ENCODE measurements around the gene TGM2.
"Not testable (repeated sequence)": the region's sequence is repeated elsewhere in the genome, so short reads cannot be mapped to it uniquely, and the experiment has no call there.

The TGM2 gene

DNA sequence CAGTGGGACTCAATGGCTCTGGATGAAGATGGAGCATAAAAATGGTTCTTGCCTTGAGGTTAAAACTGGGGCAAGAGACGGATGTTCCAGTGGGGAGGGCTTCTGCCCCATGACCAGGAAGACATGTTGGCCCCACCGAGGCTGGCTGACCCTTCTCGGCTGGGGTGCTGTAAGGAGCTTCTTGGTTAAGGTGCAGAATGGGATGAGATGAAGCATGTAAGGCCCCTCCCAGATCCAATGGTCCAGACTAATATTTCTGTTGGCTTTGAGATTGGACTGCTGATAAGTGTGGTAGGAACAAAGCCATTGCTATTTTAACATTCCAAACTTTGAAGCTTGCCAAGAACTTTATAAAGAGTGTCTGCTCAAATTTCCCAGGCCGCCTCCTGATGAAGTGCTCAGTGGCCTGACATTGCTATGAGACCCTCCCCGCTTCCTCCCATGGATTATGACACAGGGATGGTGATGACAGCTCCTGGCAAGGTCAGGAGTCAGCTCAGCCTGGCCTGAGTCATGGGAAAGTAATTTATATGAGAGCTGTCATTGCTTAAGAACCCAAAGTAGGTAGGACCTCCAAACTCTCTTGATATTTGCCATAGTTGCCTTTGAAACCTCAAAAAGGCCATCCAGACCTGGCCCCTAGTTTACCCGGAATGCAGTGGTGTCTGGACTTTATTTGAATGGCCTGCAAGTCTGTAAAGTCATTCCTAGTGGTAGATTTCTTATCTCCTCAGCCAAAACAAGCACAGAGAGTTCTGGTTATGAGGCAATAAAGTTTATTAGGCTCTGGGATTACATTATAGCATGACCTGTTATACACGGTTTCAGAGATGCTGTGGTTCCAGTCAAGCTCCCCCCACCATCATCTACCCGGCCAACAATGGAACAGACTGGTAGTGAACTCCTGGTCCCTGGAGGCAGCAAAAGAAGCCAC is 55.2 kb downstream of the TGM2 start:
- TF ChIP-seq, protein P1, sequence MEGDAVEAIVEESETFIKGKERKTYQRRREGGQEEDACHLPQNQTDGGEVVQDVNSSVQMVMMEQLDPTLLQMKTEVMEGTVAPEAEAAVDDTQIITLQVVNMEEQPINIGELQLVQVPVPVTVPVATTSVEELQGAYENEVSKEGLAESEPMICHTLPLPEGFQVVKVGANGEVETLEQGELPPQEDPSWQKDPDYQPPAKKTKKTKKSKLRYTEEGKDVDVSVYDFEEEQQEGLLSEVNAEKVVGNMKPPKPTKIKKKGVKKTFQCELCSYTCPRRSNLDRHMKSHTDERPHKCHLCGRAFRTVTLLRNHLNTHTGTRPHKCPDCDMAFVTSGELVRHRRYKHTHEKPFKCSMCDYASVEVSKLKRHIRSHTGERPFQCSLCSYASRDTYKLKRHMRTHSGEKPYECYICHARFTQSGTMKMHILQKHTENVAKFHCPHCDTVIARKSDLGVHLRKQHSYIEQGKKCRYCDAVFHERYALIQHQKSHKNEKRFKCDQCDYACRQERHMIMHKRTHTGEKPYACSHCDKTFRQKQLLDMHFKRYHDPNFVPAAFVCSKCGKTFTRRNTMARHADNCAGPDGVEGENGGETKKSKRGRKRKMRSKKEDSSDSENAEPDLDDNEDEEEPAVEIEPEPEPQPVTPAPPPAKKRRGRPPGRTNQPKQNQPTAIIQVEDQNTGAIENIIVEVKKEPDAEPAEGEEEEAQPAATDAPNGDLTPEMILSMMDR (IDR thresholded peaks at IDR 0.05; ENCODE audit: insufficient read depth, low read length, missing control alignments) = no peak
- DNase-seq (ENCODE audit: low read depth, low spot score) = peak; percentile 98
- ChIA-PET POLR2A (interaction anchor here (0.9 to 1.4 kb wide), 4 partner anchors 13 to 37 kb away, joined by 3 to 5 read pairs (median 4); no protein-coding TSS in a partner anchor), CTCF (interaction anchor here (1.3 to 4.3 kb wide), 4 partner anchors 10 to 112 kb away, joined by 4 to 36 read pairs (median 8); no protein-coding TSS in a partner anchor)
- no peak overlapping the region for H3K4me3 ChIP-seq (ENCODE audit: low read depth, low read length)

DNA sequence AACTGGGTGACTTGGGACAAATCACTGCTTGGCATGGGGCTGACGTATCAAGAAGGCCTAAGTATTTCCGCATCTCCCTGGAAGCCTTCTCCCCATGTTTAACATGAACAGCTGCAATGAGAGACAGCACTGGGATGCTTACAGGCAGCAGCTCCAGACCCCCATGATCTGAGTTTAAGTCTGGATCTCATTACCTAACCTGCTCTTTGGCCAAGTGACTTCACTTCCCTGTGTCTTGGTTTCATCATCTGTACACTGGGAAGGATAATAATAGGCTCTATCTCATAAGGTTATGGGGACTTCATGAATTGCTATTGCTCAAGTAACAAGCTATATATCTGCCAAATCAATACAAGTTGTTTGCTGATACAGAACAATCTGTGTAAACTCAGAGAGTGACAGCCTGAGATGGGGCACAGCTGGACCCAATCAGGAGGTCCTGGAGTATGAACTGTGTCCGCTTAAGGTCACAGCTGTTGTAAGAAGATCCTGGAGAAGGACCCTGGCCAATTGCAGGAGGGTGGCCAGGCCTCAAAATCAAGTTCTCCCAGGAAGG is 56.0 kb downstream of the TGM2 start:
- no peak overlapping the region for H3K4me3 ChIP-seq (ENCODE audit: low read depth, low read length)
- ChIA-PET POLR2A (interaction anchor here (0.9 to 1.4 kb wide), 2 partner anchors 15 to 25 kb away, joined by 3 to 4 read pairs; no protein-coding TSS in a partner anchor), CTCF (interaction anchor here (1.5 to 4.3 kb wide), 2 partner anchors 36 to 113 kb away, joined by 11 to 36 read pairs; no protein-coding TSS in a partner anchor)
- no peak for DNase-seq (ENCODE audit: low read depth, low spot score)
- TF ChIP-seq, protein P1 (IDR thresholded peaks at IDR 0.05; ENCODE audit: insufficient read depth, low read length, missing control alignments) = no peak

- no peak overlapping the region for H3K4me3 ChIP-seq (ENCODE audit: low read depth, low read length)
- CTCF ChIA-PET = no interaction called here
- DNase-seq (ENCODE audit: low read depth, low spot score) = no peak
- TF ChIP-seq, protein P1 (IDR thresholded peaks at IDR 0.05; ENCODE audit: insufficient read depth, low read length, missing control alignments) = no peak
- POLR2A ChIA-PET = no interaction called here
These were observed 56.6 kb downstream of the TGM2 start for GRCh38 chr20:38108438-38108985.

GRCh38 chr20:38107916-38108315 is 57.2 kb downstream of the TGM2 start:
- DNase-seq (ENCODE audit: low read depth, low spot score); POLR2A ChIA-PET; H3K4me3 ChIP-seq (ENCODE audit: low read depth, low read length); CTCF ChIA-PET: not testable (repeated sequence)

DNA sequence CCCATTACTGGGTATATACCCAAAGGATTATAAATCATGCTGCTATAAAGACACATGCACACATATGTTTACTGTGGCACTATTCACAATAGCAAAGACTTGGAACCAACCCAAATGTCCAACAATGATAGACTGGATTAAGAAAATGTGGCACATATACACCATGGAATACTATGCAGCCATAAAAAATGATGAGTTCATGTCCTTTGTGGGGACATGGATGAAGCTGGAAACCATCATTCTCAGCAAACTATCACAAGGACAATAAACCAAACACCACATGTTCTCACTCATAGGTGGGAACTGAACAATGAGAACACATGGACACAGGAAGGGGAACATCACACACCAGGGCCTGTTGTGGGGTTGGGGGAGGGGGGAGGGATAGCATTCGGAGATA is 57.7 kb downstream of the TGM2 start:
- CTCF ChIA-PET; H3K4me3 ChIP-seq (ENCODE audit: low read depth, low read length); DNase-seq (ENCODE audit: low read depth, low spot score); POLR2A ChIA-PET: not testable (repeated sequence)

DNA sequence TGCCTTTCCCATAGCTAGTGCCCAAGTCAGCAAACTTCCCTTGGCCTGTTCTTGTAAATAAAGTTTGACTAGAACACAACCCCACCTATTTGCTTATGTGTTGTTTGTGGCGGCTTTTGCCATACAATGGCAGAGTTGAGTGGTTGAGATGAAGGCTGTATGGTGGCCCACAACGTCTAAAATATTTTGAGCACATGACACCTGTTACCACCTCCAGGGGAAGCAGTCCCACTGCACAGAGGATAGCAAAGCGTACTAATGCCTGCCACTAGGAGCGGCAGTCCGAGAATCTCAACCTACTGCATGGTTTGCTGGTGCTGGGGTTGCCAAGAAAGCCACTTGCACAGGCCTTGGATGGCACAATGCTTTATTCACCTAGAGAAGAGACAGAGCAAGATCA is 58.6 kb downstream of the TGM2 start:
- TF ChIP-seq, protein P1 (IDR thresholded peaks at IDR 0.05; ENCODE audit: insufficient read depth, low read length, missing control alignments) = no peak
- DNase-seq (ENCODE audit: low read depth, low spot score) = no peak
- ChIA-PET POLR2A (no interaction called here), CTCF (no interaction called here)
- H3K4me3 ChIP-seq (ENCODE audit: low read depth, low read length) = no peak overlapping the region

DNA sequence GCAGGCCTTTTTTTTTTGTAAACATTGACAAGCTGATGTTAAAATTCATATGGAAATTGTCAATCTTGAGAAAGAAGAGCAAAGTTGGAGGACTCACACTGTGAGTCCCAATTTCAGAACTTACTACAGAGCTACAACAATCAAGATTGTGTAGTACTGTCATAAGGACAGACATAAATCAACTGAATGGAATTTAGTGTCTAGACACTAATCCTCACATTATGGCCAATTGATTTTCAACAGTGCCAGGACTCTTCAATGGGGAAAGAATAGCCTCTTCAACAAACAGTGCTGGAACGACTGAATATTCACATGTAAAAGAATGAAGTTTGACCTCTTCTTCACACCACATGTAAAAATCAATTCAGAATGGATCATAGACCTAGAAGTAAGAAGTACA is 60.8 kb downstream of the TGM2 start:
- DNase-seq (ENCODE audit: low read depth, low spot score) = no peak
- H3K4me3 ChIP-seq (ENCODE audit: low read depth, low read length) = no peak overlapping the region
- ChIA-PET CTCF (no interaction called here), POLR2A (no interaction called here)
- TF ChIP-seq, protein P1 (IDR thresholded peaks at IDR 0.05; ENCODE audit: insufficient read depth, low read length, missing control alignments) = no peak

GRCh38 chr20:38102206-38102605 is 62.9 kb downstream of the TGM2 start:
- POLR2A ChIA-PET; DNase-seq (ENCODE audit: low read depth, low spot score); CTCF ChIA-PET; H3K4me3 ChIP-seq (ENCODE audit: low read depth, low read length): not testable (repeated sequence)
